Putamen (tissue), 1 donor: ENCODE data around the gene WNT9B.
"Not testable (repeated sequence)": the region's sequence is repeated elsewhere in the genome, so short reads cannot be mapped to it uniquely, and the experiment has no call there.

ENCODE experiments used
- DNase-seq: peaks from one replicate; pipeline ENCODE4 v3.0.0-alpha.2; 2016; ENCODE audit warnings: low spot score

Gene WNT9B

DNA sequence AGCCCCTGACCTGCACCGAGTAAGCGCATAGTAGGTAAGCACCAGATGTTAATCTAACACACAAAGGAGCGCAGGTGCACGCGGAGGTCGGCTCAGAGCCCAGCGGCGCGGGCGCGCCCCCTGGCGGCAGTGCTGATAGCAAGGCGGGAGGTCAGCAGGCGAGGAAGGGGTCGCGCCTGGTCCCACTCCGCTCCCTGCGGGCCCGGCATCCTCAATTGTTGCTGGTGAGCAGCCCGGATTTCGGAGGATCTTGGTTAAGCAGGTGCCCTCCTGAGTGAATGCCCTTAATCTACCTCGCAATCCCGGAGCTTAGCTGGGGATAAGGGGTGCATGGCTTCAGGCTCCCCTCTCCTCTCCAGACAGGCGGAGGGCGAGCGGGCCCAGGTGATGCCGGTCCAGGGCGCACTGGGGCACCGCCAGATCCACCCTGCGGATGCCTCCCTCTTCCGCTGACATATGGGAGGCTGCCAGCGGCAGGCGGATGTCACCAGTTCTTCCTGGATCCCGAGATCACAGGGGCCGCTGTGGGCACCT lies 28.9 kb upstream of the WNT9B start:
- no peak for DNase-seq

- no peak for DNase-seq
These were observed 27.7 kb upstream of the WNT9B start for GRCh38 chr17:46823657-46824056.

GRCh38 chr17:46826116-46826515 lies 25.3 kb upstream of the WNT9B start:
- no peak for DNase-seq

DNA sequence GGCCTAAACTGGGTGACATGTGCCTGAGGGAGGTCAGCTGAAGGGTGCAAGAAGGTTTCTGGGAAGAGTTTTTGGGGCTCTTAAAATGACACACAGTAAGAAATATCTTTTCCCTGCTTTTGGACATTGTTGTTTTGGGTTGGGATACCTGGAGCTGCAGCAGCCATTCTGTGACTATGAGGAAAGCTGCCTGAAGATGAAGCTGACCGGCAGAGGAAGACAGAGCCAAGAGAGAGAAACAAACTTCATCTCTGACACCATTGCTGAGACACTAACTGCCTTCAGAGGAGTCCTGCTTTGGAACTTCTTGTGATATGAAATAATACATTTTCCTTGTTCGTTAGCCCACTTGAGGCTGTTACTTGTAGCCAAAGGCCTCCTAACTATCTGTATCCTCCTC lies 24.1 kb upstream of the WNT9B start:
- no peak for DNase-seq

- DNase-seq = no peak
These were observed 19.6 kb upstream of the WNT9B start for GRCh38 chr17:46831573-46832330.

DNA sequence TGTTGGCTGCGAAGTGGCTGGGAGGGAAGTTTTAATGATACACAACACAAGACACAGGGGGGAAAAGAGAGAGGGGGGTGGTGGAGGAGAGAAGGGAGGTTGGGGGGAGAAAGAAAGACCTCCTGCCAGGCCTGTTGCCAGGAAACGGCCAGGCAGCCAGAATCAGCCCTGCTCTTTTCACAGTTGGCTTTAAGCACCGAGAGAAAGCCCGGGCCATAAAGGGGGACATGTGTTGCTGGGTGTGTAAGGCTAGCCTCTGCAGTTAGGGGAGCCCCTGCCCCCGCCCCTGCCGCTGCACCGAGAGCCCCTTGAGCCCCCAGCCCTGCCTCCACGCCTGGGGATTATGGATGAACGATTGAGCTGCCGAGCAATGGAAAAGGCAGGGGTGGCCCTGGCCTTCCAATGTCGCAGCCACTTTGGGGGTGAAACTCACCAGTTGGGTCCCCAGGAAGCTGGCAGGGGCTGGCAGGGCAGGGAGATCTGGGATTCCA lies 19.0 kb upstream of the WNT9B start:
- no peak for DNase-seq

DNA sequence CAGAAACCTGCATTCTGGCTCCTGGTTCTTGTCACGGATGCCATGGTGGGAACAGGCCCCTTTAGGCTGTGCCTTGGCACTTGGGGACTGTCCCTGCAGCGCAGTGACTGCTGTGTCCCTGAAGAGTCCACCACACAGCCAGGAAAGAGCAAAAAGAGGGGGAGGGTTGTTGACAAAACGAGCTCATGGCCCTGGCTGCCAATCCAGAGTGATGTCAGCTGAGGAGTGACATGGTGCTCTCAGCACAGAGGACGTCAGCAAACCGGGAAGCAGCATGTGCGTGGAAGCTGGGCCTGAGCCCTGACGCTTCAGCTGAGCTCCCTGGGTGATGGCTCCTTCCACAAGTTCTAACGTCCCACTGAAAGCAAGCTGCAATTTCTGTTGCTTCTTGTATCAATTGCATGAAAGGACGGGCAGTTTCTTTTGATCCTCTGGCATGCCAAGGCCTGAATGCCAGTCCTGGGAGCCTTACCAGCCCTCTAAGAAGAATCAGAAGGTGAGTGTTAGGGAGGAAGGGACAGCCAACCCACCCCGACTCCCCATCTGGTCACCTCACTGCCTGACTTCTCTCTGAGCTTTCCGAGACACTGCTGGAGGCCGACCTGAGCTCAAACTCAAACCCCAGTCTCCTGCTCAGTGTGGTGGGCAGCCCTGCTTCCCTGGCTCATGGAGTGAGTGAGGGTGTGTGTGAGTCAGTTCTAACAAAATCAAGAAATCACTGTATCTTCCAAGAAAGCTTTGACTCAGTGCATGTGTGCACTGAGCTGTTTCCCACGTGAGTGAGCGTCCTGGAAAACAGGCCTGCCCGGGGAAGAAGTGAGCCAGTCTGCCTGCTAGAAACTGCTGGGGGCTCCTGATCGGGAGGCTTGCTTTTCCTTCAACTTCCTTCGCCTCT lies 18.2 kb upstream of the WNT9B start:
- peak; percentile 18 for DNase-seq

DNA sequence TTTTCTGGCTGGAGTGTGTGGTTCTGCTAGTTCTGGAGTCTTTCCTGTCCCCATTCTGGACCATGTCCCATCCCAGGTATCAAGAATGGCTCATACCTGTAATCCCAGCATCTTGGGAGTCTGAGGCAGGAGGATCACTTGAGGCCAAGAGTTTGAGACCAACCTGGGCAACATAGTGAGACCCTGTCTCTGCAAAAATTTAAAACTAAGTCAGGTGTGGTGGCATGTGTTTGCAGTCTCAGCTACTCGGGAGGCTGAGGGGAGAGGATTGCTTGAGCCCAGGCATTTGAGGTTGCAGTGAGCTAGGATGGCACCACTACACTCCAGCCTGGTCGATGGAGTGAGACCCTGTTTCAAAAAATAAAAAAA lies 17.6 kb upstream of the WNT9B start:
- DNase-seq = no peak

- no peak for DNase-seq
These were observed 16.5 kb upstream of the WNT9B start for GRCh38 chr17:46834846-46835245.

GRCh38 chr17:46836500-46836899 lies 14.9 kb upstream of the WNT9B start:
- no peak for DNase-seq

GRCh38 chr17:46837521-46837920 lies 13.9 kb upstream of the WNT9B start:
- no peak for DNase-seq

GRCh38 chr17:46839211-46839610 lies 12.2 kb upstream of the WNT9B start:
- DNase-seq = no peak

GRCh38 chr17:46840596-46840995 lies 10.8 kb upstream of the WNT9B start:
- DNase-seq = not testable (repeated sequence)

DNA sequence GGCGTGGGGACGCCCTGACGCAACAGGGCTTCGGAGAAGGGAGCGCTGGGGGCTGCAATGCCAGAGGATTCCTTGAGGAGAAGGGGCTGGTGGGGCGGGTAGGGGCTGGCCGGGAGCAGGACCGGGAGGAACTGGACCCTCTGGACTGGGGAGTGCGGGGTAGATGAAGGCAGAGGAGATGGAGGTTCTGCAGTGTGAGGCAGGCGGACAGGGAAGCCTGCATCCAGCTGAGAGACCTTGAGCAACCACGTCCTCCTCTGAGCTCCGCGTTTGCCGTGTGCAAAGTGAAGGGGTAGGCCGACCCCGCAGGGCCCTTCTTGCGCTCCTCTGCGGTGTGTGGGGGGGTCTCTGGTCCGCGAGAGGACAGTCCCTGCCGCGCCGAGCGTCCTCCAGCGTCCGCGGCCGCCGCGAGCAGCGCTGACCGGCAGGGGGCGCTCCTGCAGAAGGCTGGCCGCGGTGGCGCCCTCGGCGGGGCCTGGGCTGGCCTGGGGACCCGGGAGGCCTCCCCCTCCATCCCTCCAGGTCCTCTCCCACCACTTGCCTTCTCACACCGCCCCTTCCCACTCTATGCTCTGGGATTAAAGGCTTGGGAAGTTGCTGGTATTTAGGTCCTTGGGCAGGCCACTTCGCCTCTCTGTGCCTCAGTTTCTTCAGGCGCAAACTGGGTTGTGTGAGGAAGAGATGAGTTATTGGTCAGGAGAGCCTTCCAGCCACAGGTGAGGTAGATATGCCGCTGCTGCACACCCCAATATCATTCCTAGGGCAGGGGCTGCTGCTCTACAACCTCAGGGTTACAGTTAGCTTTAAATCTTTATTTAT lies 9.6 kb upstream of the WNT9B start:
- no peak for DNase-seq

DNA sequence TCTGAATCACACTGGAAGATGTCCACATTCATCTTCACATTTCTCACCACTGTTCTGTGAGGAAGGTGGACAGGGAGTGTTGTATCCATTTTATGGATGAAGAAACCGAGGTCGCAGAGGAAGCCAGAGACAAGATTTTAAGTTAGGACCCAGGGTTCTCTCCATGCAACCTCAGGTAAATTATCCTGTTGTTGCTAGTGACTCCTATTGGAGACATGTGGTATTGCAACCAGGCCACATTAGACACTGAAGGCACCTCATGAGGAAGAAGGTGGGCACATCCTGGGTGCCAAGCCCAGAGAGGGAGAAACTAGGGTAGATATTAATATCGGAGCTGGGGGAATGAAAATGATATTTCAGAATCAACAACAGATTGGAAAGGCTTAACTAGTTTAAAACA lies 8.5 kb upstream of the WNT9B start:
- no peak for DNase-seq

- no peak for DNase-seq
These were observed 3.9 kb upstream of the WNT9B start for GRCh38 chr17:46847204-46848191.

GRCh38 chr17:46848534-46848933 lies 2.8 kb upstream of the WNT9B start:
- DNase-seq = no peak

DNA sequence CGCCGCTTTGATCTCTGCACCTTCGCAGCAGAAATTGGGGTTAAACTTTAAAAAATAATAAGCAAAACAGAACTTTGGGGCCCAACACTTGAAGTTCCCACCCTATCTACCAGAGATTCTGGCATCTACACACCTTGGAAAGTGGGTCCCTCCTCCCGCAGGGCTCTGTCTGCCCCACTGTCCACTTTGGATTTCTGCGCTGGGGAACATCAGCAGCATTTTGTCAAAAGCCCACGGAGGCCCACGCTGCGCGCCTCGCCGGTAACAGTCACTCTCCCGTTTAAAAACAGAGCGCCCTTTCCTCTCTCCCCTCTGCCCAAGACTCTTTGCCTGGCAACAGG lies 725 bp upstream of the WNT9B start:
- DNase-seq = no peak

GRCh38 chr17:46853896-46854444 lies 2.6 kb downstream of the WNT9B start:
- DNase-seq = peak; percentile 34

DNA sequence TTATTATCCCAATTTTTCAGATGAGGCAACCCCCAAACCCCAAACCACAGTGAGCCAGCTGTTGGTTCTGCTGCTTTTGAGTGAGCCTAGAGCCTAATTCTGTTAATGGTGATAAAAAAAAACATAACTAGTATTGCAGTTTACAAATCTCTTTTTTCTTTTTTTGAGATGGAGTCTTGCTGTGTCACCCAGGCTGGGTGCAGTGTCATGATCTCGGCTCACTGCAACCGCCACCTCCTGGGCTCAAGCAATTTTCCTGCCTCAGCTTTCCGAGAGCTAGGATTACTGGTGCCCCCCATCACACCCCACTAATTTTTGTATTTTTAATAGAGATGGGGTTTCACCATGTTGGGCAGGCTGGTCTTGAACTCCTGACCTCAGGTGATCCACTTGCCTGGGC lies 3.1 kb downstream of the WNT9B start:
- DNase-seq = no peak

DNA sequence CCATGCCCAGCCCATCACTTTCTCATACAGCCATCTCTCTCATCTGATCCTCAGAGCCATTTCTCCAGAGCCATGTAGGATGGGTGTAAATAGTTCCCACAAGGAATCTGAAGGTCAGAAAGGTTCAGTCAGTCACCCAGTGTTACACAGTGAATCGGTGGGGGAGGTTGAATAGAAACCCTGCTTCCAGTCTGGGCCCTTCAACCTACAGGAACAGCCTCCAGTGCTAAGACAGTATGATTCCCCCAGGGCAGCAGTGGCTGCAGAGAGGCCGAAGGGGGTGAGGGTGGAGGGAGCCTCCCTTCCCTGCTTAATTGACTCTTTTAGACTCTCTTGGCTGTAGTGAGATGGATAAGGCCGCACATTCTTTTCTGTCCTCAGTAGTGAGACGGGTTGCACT lies 3.6 kb downstream of the WNT9B start:
- no peak for DNase-seq
